IMR-90 (cell line): ENCODE data around the gene INPP5A. TPM values are rescaled to one million over a fixed set of nuclear protein-coding genes. Genes with fewer than 3 reads are reported as not detected.

ENCODE experiments used
- ATAC-seq: fragments of 200-7000 bp; cut with Tn5 transposase; 2 replicates; pipeline ENCODE4 v1.9.1; 2020; ENCODE audit warnings: low read depth, mild to moderate bottlenecking, moderate library complexity
- BruUV-seq: library from RNA; stranded (reverse); fragments of 400-500 nt; replicated peaks from 2 replicates; lab custom pipeline; 2021; lab: Mats Ljungman, UMichigan
- CTCF ChIA-PET: fragments of 300-600 bp; formaldehyde crosslinking; extraction: SDS; loops from one replicate; lab custom pipeline; 2021; ENCODE audit warnings: antibody characterized with exemption; lab: Yijun Ruan, JAX
- POLR2A ChIA-PET: fragments of 300-600 bp; sonication (Branson Sonifier 250); formaldehyde crosslinking; loops from one replicate; lab custom pipeline; 2022; ENCODE audit warnings: antibody characterized with exemption; ENCODE audit not compliant: unreplicated experiment; lab: Charles Lee
- DNase-seq: peaks from one replicate; pipeline ENCODE4 v3.0.0; 2013
- H2AFZ ChIP-seq: replicated peaks from 2 replicates; pipeline ENCODE3; 2013; ENCODE audit warnings: low read length, mild to moderate bottlenecking; ENCODE audit not compliant: poor library complexity
- H2AK5ac ChIP-seq: 2 replicates; pipeline ENCODE4 v1.6.1; 2013; ENCODE audit warnings: low read depth, low read length, inconsistent platforms
- H2AK9ac ChIP-seq: replicated peaks from 2 replicates; pipeline ENCODE3; 2013; ENCODE audit warnings: mild to moderate bottlenecking, low read depth, low read length, moderate library complexity; ENCODE audit not compliant: poor library complexity
- H2BK120ac ChIP-seq: 2 replicates; pipeline ENCODE4 v1.6.1; 2013; ENCODE audit warnings: low read depth, low read length, inconsistent platforms
- H2BK15ac ChIP-seq: 3 replicates; pipeline ENCODE4 v1.6.1; 2013; ENCODE audit warnings: low read depth, low read length, inconsistent platforms
- H2BK20ac ChIP-seq: 2 replicates; pipeline ENCODE4 v1.6.1; 2013; ENCODE audit warnings: low read depth, mild to moderate bottlenecking, inconsistent platforms, low read length, moderate library complexity
- H2BK5ac ChIP-seq: 2 replicates; pipeline ENCODE4 v1.6.1; 2013; ENCODE audit warnings: mild to moderate bottlenecking, low read depth, low read length, inconsistent platforms; ENCODE audit not compliant: poor library complexity, severe bottlenecking
- H3K14ac ChIP-seq: replicated peaks from 2 replicates; pipeline ENCODE4 v1.6.1; 2013; ENCODE audit warnings: low read depth, low read length, inconsistent platforms
- H3K18ac ChIP-seq: 2 replicates; pipeline ENCODE4 v1.6.1; 2013; ENCODE audit warnings: low read depth, low read length, control low read depth
- H3K23ac ChIP-seq: 2 replicates; pipeline ENCODE4 v1.6.1; 2013; ENCODE audit warnings: low read depth, low read length, inconsistent platforms
- H3K27ac ChIP-seq: 2 replicates; pipeline ENCODE4 v1.5.1; 2013; ENCODE audit warnings: mild to moderate bottlenecking, control low read depth, low read length; ENCODE audit not compliant: insufficient read depth
- H3K27me3 ChIP-seq: 2 replicates; pipeline ENCODE4 v1.6.1; 2013; ENCODE audit warnings: low read length; ENCODE audit not compliant: control insufficient read depth, insufficient read depth
- H3K36me3 ChIP-seq: 2 replicates; pipeline ENCODE4 v1.6.1; 2013; ENCODE audit warnings: low read length, mixed read lengths; ENCODE audit not compliant: control insufficient read depth, insufficient read depth
- H3K4ac ChIP-seq: 2 replicates; pipeline ENCODE4 v1.6.1; 2013; ENCODE audit warnings: low read depth, low read length, inconsistent platforms
- H3K4me1 ChIP-seq: 2 replicates; pipeline ENCODE4 v1.6.1; 2013; ENCODE audit warnings: low read length, mixed read lengths; ENCODE audit not compliant: control insufficient read depth, insufficient read depth
- H3K4me2 ChIP-seq: 2 replicates; pipeline ENCODE4 v1.6.1; 2013; ENCODE audit warnings: low read depth, mild to moderate bottlenecking, control low read depth, low read length, moderate library complexity
- H3K4me3 ChIP-seq: 2 replicates; pipeline ENCODE4 v1.5.1; 2013; ENCODE audit warnings: low read depth, mild to moderate bottlenecking, control low read depth, low read length, moderate library complexity; ENCODE audit not compliant: insufficient read depth
- H3K56ac ChIP-seq: 2 replicates; pipeline ENCODE4 v1.6.1; 2013; ENCODE audit warnings: low read length, inconsistent platforms; ENCODE audit not compliant: insufficient read depth; ENCODE audit errors: extremely low read depth
- H3K79me1 ChIP-seq, 2 experiments: 2 replicates each; pipeline ENCODE4 v1.6.1; 2013; ENCODE audit warnings: low read length in 2 of 2, inconsistent platforms in 1 of 2, low read depth in 1 of 2
- H3K9ac ChIP-seq: 2 replicates; pipeline ENCODE4 v1.6.1; 2013; ENCODE audit warnings: low read depth, low read length, control low read depth
- H3K9me1 ChIP-seq: 2 replicates; pipeline ENCODE4 v1.6.1; 2013; ENCODE audit warnings: low read length, inconsistent platforms; ENCODE audit not compliant: insufficient read depth
- H3K9me3 ChIP-seq: 2 replicates; pipeline ENCODE4 v1.6.1; 2013; ENCODE audit warnings: low read length; ENCODE audit not compliant: control insufficient read depth, insufficient read depth
- H4K20me1 ChIP-seq: 2 replicates; pipeline ENCODE4 v1.6.1; 2013; ENCODE audit warnings: low read length, inconsistent platforms; ENCODE audit not compliant: insufficient read depth
- H4K5ac ChIP-seq: 2 replicates; pipeline ENCODE4 v1.6.1; 2013; ENCODE audit warnings: mild to moderate bottlenecking, low read depth, low read length, control low read depth
- H4K8ac ChIP-seq, 2 experiments: 2 replicates each; pipeline ENCODE4 v1.6.1; 2013; ENCODE audit warnings: low read depth in 2 of 2, low read length in 2 of 2, control low read depth in 1 of 2, inconsistent platforms in 1 of 2
- H4K91ac ChIP-seq: 2 replicates; pipeline ENCODE4 v1.6.1; 2013; ENCODE audit warnings: low read depth, low read length, inconsistent platforms; ENCODE audit not compliant: insufficient read depth
- CEBPB ChIP-seq: IDR thresholded peaks from 2 replicates; pipeline ENCODE4 v1.6.1; 2012; ENCODE audit warnings: low read depth, low read length, improper control_type of control experiment
- MAFK ChIP-seq: IDR thresholded peaks from 2 replicates; pipeline ENCODE4 v1.6.1; 2012; ENCODE audit warnings: low read depth, low read length, improper control_type of control experiment
- MXI1 ChIP-seq: IDR thresholded peaks from 2 replicates; pipeline ENCODE4 v1.6.1; 2012; ENCODE audit warnings: low read depth, mild to moderate bottlenecking, low read length, moderate library complexity, borderline replicate concordance
- NFE2L2 ChIP-seq: fragments of 150-350 bp; IDR thresholded peaks from 2 replicates; pipeline ENCODE4 v1.6.1; 2016; ENCODE audit warnings: low read depth, mild to moderate bottlenecking, low read length
- RAD21 ChIP-seq: IDR thresholded peaks from 2 replicates; pipeline ENCODE4 v1.6.1; 2012; ENCODE audit warnings: low read length, improper control_type of control experiment
- WGBS, 2 experiments: methylation state at CpG; one replicate each; pipeline versions ENCODE4 v1.1.5 to v1.1.7; 2013; ENCODE audit warnings: missing lambda C conversion rate in 2 of 2; ENCODE audit not compliant: insufficient read length in 1 of 2; ENCODE audit errors: extremely low coverage in 2 of 2; 5-methylcytosine and 5-hydroxymethylcytosine counted together
- dilution Hi-C: fragments of 300-500 bp; cut with HindIII; formaldehyde crosslinking; loops from one replicate; pipeline ENCODE4 v1.14.3; 2018; ENCODE audit warnings: low sequenced_read_pairs; ENCODE audit not compliant: unreplicated experiment
- in situ Hi-C: fragments of 300-500 bp; cut with MboI; formaldehyde crosslinking; loops from 3 replicates; pipeline ENCODE4 v1.14.3; 2019; ENCODE audit warnings: low sequenced_read_pairs, inconsistent platforms, mixed read lengths
- intact Hi-C: fragments of 100-400 bp; cut with micrococcal nuclease; formaldehyde crosslinking; loops from 2 replicates; pipeline ENCODE4 v1.10.0; 2022
- polyA plus RNA-seq, 3 experiments: library from polyadenylated mRNA; depleted of rRNA; stranded (reverse); fragments of >200 nt; gene quantifications; 2 replicates each; pipeline ENCODE4 v1.2.3, GENCODE V29; 2012; ENCODE audit warnings: low replicate concordance in 1 of 3
- total RNA-seq: library from RNA; depleted of rRNA; stranded (reverse); fragments of >200 nt; gene quantifications from 2 replicates; pipeline ENCODE4 v1.2.3, GENCODE V29; 2012
- TF ChIP-seq, protein P1 (sequence below): fragments of 150-350 bp; IDR thresholded peaks from 2 replicates; pipeline ENCODE4 v1.6.1; 2016; ENCODE audit warnings: low read depth, mild to moderate bottlenecking, low read length, moderate library complexity, borderline replicate concordance
- TF ChIP-seq, protein P2 (sequence below): conservative IDR thresholded peaks from 2 replicates; pipeline ENCODE4 v1.5.1; 2012; ENCODE audit warnings: mild to moderate bottlenecking, low read depth, low read length, improper control_type of control experiment

The INPP5A gene
- total and polyA plus RNA-seq, 2 of the 4 experiments (the other 2 are of a cell fraction) = 21.4 to 36.7 TPM

DNA sequence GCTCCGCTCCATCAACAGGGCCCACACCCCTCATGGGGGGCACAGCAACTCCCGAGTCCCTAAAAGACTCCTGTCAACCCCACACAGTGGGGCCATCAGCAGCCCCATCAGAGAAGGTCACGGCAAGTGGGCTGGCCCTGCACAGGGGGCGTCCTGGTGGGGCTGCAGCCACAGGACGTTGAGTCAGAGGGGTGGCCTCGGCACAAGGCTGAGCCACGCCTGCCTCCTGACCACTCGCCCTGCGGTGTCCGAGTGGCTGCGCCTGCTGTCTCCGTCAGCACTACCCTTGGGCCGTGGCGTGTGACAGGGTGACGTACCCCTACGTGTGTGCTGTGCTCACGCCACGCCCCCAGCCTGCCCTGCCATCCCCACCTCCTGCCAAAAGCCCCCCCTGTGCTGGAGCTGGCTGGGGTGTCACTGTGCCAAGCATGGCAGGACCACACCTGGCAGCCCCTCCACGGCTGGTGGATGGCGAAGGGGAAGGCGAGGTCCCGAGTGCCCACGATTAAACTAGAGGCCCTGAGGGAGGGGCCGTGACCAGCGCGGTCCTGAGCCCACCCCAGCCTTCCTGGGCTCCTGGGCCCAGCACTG, 274.4 kb downstream of the INPP5A start:
- in situ Hi-C loops (no loop called here), dilution Hi-C loops (no loop called here), intact Hi-C loops (no loop called here)
- Histone ChIP-seq H2AFZ (no peak overlapping the region), H3K27ac (no peak overlapping the region), H3K14ac (no peak overlapping the region), H4K91ac (no peak overlapping the region), H3K23ac (no peak overlapping the region), H2BK20ac (no peak overlapping the region), H3K18ac (no peak overlapping the region), H3K56ac (no peak overlapping the region), H2BK15ac (no peak overlapping the region), H3K79me1 (no peaks in the 10 kb centered on the region), H4K5ac (no peak overlapping the region), H2AK5ac (no peak overlapping the region), H3K4me1 (no peaks in the 10 kb centered on the region), H2BK120ac (no peak overlapping the region), H2BK5ac (no peak overlapping the region), H3K9me3 (no peaks in the 10 kb centered on the region), H3K4me3 (no peak overlapping the region), H3K9ac (no peak overlapping the region), H3K27me3 (peaks cover 19% of the 10 kb centered on the region; the same call in 1 of the 2 replicates), H3K4ac (no peak overlapping the region), H3K4me2 (no peak overlapping the region), H4K8ac (no peak overlapping the region), H3K9me1 (no peaks in the 10 kb centered on the region), H3K36me3 (no peaks in the 10 kb centered on the region), H2AK9ac (no peak overlapping the region), H4K20me1 (no peaks in the 10 kb centered on the region)
- DNase-seq = no peak
- CTCF ChIA-PET = no interaction called here
- TF ChIP-seq CEBPB = no peak
- TF ChIP-seq MAFK = no peak
- TF ChIP-seq RAD21 = no peak
- TF ChIP-seq NFE2L2 = no peak
- TF ChIP-seq, protein P1, sequence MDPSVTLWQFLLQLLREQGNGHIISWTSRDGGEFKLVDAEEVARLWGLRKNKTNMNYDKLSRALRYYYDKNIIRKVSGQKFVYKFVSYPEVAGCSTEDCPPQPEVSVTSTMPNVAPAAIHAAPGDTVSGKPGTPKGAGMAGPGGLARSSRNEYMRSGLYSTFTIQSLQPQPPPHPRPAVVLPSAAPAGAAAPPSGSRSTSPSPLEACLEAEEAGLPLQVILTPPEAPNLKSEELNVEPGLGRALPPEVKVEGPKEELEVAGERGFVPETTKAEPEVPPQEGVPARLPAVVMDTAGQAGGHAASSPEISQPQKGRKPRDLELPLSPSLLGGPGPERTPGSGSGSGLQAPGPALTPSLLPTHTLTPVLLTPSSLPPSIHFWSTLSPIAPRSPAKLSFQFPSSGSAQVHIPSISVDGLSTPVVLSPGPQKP = no peak
- TF ChIP-seq, protein P2, sequence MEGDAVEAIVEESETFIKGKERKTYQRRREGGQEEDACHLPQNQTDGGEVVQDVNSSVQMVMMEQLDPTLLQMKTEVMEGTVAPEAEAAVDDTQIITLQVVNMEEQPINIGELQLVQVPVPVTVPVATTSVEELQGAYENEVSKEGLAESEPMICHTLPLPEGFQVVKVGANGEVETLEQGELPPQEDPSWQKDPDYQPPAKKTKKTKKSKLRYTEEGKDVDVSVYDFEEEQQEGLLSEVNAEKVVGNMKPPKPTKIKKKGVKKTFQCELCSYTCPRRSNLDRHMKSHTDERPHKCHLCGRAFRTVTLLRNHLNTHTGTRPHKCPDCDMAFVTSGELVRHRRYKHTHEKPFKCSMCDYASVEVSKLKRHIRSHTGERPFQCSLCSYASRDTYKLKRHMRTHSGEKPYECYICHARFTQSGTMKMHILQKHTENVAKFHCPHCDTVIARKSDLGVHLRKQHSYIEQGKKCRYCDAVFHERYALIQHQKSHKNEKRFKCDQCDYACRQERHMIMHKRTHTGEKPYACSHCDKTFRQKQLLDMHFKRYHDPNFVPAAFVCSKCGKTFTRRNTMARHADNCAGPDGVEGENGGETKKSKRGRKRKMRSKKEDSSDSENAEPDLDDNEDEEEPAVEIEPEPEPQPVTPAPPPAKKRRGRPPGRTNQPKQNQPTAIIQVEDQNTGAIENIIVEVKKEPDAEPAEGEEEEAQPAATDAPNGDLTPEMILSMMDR = no peak
- TF ChIP-seq MXI1 = no peak
- BruUV-seq = no TSS peak
- POLR2A ChIA-PET = no interaction called here
- no peak for ATAC-seq
- WGBS, 2 experiments = 67% methylated on average over 13 of the region's 26 CpGs; no CpG with 5 or more reads in 1 of the 2 experiments
